HG03354 (cell line): ENCODE measurements around the gene MAPT.
"Not testable (repeated sequence)": the region's sequence is repeated elsewhere in the genome, so short reads cannot be mapped to it uniquely, and the experiment has no call there.

Experiments used
- ATAC-seq: cut with Tn5 transposase; IDR thresholded peaks from one replicate; pipeline ENCODE4 v1.9.1; 2021; ENCODE audit warnings: mild to moderate bottlenecking; ENCODE audit not compliant: unreplicated experiment, poor library complexity, severe bottlenecking

MAPT gene

GRCh38 chr17:45857977-45858708 is 36.2 kb upstream of the MAPT start:
- no peak for ATAC-seq

- ATAC-seq = no peak
Observed at GRCh38 chr17:45861165-45861564, 33.2 kb upstream of the MAPT start.

- not testable (repeated sequence) for ATAC-seq
Observed at GRCh38 chr17:45862127-45862526, 32.2 kb upstream of the MAPT start.

- ATAC-seq = no peak
Observed at GRCh38 chr17:45863857-45864654, 30.3 kb upstream of the MAPT start.

- ATAC-seq = no peak
Observed at GRCh38 chr17:45867171-45867570, 27.2 kb upstream of the MAPT start.

GRCh38 chr17:45867702-45868101 is 26.7 kb upstream of the MAPT start:
- no peak for ATAC-seq

GRCh38 chr17:45868276-45868675 is 26.1 kb upstream of the MAPT start:
- ATAC-seq = no peak

- ATAC-seq = no peak
Observed at GRCh38 chr17:45869676-45870341, 24.5 kb upstream of the MAPT start.

GRCh38 chr17:45870342-45870974 is 23.9 kb upstream of the MAPT start:
- no peak for ATAC-seq

- no peak for ATAC-seq
Observed at GRCh38 chr17:45871718-45872117, 22.6 kb upstream of the MAPT start.

GRCh38 chr17:45873728-45874127 is 20.6 kb upstream of the MAPT start:
- no peak for ATAC-seq

GRCh38 chr17:45874151-45874550 is 20.2 kb upstream of the MAPT start:
- ATAC-seq = no peak

- ATAC-seq = no peak
Observed at GRCh38 chr17:45876539-45876938, 17.8 kb upstream of the MAPT start.

GRCh38 chr17:45877467-45877866 is 16.9 kb upstream of the MAPT start:
- no peak for ATAC-seq

GRCh38 chr17:45883063-45883462 is 11.3 kb upstream of the MAPT start:
- no peak for ATAC-seq

GRCh38 chr17:45886852-45887251 is 7.5 kb upstream of the MAPT start:
- no peak for ATAC-seq

GRCh38 chr17:45888392-45888791 is 6.0 kb upstream of the MAPT start:
- no peak for ATAC-seq

GRCh38 chr17:45889579-45889978 is 4.8 kb upstream of the MAPT start:
- no peak for ATAC-seq

- ATAC-seq = no peak
Observed at GRCh38 chr17:45893725-45894021, 681 bp upstream of the MAPT start.

GRCh38 chr17:45895304-45895968 is 1.1 kb downstream of the MAPT start:
- no peak for ATAC-seq
